ENCODE data around the gene ARHGAP5.
A peak's percentile ranks its signal among the peaks of the same experiment; 100 is the strongest.
"Not testable (repeated sequence)": the region's sequence is repeated elsewhere in the genome, so short reads cannot be mapped to it uniquely, and the experiment has no call there.

The ARHGAP5 gene

DNA sequence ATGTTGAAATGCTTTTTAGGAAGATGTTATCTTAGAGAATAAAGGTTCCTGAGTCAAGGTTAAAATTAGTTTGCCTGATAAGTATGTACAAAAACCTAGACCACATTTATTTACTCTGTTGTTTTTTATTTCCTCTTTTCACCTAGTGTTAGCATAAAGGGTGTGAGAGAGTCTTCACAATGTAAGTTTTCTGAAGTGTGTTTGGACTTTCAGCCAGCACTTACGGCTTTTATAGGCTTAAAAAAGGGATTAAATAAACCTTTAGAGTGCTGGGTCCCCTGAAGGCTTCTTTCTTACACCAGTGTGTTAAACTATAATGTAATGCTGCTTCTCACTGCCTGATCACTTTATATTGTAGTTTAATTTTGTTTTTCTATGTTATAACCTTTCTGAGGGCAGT lies 27.2 kb downstream of the ARHGAP5 start:
- TF ChIP-seq, protein P1, sequence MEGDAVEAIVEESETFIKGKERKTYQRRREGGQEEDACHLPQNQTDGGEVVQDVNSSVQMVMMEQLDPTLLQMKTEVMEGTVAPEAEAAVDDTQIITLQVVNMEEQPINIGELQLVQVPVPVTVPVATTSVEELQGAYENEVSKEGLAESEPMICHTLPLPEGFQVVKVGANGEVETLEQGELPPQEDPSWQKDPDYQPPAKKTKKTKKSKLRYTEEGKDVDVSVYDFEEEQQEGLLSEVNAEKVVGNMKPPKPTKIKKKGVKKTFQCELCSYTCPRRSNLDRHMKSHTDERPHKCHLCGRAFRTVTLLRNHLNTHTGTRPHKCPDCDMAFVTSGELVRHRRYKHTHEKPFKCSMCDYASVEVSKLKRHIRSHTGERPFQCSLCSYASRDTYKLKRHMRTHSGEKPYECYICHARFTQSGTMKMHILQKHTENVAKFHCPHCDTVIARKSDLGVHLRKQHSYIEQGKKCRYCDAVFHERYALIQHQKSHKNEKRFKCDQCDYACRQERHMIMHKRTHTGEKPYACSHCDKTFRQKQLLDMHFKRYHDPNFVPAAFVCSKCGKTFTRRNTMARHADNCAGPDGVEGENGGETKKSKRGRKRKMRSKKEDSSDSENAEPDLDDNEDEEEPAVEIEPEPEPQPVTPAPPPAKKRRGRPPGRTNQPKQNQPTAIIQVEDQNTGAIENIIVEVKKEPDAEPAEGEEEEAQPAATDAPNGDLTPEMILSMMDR (IDR thresholded peaks at IDR 0.05; ENCODE audit: insufficient read depth, low read depth, low read length, missing control alignments), result no peak
- no peak overlapping the region for H3K4me3 ChIP-seq (ENCODE audit: low read length)
- DNase-seq (ENCODE audit: low read depth), result no peak

DNA sequence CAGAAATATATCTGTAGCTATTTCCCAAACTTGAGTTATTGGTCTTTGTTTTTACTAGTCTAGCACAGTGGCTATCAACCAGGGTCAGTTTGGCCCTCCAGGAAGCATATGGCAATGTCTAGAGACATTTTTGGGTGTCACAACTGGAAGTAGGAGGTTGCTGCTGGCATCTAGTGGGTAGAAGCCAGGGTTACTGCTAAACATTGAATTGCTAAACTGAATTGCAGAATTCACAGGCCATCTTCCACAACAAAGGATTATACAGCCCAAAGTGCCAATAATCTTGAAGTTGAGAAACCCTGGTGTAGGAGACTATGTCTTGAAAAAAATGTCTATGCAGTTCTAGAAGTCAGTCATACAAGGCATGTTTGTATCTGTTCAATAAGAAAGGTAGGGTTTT lies 27.7 kb downstream of the ARHGAP5 start:
- TF ChIP-seq, protein P1 (IDR thresholded peaks at IDR 0.05; ENCODE audit: insufficient read depth, low read depth, low read length, missing control alignments), result peak; percentile 18
- H3K4me3 ChIP-seq (ENCODE audit: low read length), result no peak overlapping the region
- DNase-seq (ENCODE audit: low read depth), result no peak

DNA sequence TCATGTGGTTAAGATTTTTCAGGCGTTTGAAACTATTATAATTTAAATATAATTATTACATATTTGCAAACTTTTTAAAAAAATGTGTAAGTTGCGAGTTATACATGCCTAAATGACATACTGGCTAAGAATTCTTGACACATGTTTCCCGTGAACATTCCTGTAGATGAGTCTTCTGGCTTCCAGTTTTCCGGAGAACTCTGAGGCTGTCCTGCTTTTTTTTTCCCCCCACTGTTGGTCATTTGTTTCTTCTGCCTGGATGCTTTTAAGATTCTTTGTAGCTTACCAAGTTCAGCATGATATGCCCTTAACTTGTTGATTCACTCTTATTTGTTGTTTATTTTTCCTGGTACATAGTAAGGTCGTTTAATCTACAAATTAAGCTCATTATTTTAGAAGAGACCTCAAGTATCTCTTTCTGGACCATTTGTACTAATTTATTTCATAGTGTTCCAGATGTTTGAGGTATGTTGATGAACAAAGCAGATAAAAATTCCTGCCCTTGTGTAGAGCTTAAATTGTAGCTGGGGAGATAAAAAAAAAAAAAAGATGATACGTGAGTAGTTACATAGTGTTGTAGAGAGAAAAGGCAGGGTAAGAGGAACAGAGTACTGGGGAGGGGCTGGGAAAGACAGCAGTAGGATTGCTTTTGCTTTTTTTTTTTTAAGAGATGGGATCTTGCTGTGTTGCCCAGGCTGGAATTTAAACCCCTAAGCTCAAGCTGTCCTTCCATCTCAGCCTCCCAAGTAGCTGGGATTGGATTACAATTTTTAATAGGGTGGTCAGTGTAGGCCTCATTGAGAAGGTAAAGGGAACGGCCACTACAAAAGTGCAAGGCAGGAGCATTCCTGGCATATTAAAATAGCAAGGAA lies 32.8 kb downstream of the ARHGAP5 start:
- TF ChIP-seq, protein P1 (IDR thresholded peaks at IDR 0.05; ENCODE audit: insufficient read depth, low read depth, low read length, missing control alignments), result no peak
- DNase-seq (ENCODE audit: low read depth), result no peak
- no peak overlapping the region for H3K4me3 ChIP-seq (ENCODE audit: low read length)

DNA sequence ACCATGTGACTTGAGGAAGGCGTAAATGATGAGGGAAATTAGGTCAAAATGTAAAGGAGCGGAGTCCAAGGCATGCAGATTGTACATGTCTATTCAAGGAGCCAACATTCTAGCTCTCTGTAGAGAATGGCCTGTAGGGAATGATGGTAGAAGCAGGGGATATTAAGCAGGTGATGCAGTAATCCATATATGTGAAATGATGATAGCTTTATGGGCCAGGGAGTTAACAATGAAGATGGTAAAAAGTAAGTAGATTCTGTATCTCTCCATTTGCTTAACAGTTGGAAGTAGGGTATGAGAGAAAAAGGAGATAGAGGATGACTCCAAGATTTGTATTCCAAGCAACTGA lies 33.4 kb downstream of the ARHGAP5 start:
- H3K4me3 ChIP-seq (ENCODE audit: low read length), result no peak overlapping the region
- TF ChIP-seq, protein P1 (IDR thresholded peaks at IDR 0.05; ENCODE audit: insufficient read depth, low read depth, low read length, missing control alignments), result no peak
- no peak for DNase-seq (ENCODE audit: low read depth)

DNA sequence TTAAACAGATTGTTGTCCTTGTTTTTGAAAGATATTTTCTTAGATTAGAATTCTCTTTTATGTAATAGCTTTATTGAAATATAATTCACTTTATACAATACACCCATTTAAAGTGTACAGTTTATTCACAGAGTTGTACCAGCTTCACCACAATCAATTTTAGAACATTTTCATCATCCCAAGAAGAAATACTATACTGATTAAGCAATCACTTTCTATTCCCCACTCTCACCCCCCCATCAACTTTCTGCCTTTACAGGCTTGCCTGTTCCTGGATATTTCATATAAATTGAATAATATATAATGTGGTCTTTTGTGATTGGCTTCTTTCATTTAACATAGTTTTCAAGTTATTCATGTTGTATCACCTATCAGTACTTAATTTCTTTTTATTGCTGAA lies 44.4 kb downstream of the ARHGAP5 start:
- H3K4me3 ChIP-seq (ENCODE audit: low read length), result no peak overlapping the region
- no peak for DNase-seq (ENCODE audit: low read depth)
- TF ChIP-seq, protein P1 (IDR thresholded peaks at IDR 0.05; ENCODE audit: insufficient read depth, low read depth, low read length, missing control alignments), result no peak

DNA sequence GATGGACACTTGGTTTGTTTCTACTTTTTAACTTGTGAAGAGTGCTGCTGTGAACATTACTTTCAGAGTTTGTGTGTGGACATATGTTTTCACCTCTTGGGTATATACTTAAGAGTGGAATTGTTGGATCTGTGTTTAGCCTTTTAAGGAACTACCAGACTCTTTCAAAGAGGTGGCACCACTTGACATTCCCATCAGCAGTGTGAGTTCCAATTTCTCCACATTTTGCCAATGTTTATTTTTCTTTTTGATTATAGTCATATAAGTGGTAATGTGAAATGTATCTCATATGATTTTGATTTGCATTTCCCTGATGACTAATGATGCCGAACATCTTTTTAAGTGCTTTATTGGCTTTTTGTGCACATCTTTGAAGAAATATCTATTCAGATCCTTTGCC lies 44.8 kb downstream of the ARHGAP5 start:
- no peak for DNase-seq (ENCODE audit: low read depth)
- TF ChIP-seq, protein P1 (IDR thresholded peaks at IDR 0.05; ENCODE audit: insufficient read depth, low read depth, low read length, missing control alignments), result no peak
- no peak overlapping the region for H3K4me3 ChIP-seq (ENCODE audit: low read length)

DNA sequence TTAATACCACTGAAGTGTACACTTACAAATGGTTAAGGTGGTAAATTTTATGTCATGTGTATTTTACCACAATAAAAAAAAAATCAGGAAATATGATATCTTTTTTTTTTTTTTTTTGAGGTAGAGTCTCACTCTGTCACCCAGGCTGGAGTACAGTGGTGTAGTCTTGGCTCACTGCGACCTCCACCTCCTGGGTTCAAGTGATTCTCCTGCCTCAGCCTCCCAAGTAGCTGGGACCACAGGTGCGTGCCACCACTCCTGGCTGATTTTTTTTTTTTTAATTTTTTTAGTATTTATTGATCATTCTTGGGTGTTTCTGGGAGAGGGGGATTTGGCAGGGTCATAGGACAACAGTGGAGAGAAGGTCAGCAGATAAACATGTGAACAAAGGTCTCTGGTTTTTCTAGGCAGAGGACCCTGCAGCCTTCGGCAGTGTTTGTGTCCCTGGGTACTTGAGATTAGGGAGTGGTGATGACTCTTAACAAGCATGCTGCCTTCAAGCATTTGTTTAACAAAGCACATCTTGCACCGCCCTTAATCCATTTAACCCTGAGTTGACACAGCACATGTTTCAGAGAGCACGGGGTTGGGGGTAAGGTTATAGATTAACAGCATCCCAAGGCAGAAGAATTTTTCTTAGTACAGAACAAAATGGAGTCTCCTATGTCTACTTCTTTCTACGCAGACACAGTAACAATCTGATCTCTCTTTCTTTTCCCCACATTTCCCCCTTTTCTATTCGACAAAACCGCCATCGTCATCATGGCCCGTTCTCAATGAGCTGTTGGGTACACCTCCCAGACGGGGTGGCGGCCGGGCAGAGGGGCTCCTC lies 50.0 kb downstream of the ARHGAP5 start:
- H3K4me3 ChIP-seq (ENCODE audit: low read length), result not testable (repeated sequence)

DNA sequence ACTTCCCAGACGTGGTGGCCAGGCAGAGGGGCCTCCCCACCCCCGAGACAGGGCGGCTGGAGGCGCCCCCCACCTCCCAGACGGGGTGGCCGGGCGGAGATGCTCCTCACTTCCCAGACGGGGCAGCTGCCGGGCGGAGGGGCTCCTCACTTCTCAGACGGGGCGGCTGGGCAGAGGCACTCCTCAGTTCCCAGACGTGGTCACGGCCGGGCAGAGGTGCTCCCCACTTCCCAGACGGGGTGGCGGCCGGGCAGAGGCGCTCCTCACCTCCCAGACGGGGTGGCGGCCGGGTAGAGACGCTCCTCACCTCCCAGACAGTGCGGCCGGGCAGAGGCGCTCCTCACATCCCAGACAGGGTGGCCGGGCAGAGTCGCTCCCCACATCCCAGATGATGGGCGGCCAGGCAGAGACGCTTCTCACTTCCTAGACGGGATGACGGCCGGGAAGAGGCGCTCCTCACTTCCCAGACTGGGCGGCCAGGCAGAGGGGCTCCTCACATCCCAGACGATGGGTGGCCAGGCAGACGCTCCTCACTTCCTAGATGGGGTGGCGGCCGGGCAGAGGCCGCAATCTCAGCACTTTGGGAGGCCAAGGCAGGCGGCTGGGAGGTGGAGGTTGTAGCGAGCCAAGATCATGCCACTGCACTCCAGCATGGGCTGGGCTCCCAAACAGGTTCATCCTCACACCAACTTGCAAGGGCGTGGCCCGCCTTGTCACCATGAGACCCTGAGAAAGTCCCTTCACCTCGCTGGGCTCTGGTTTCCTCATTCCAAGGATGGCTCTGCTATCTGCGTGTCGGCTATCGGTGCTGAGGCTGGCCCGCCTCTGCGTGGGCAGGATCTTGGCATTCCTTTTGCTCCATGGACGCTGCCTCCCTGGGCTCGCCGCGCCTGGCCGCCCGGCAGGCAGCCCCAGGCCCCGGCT lies 50.9 kb downstream of the ARHGAP5 start:
- DNase-seq (ENCODE audit: low read depth); H3K4me3 ChIP-seq (ENCODE audit: low read length): not testable (repeated sequence)

More for the DNA sequence above, 50.0 kb downstream of the ARHGAP5 start:
- DNase-seq (ENCODE audit: low read depth), result not testable (repeated sequence)
